Measurements from ENCODE around the gene IFNAR2.

The IFNAR2 gene

DNA sequence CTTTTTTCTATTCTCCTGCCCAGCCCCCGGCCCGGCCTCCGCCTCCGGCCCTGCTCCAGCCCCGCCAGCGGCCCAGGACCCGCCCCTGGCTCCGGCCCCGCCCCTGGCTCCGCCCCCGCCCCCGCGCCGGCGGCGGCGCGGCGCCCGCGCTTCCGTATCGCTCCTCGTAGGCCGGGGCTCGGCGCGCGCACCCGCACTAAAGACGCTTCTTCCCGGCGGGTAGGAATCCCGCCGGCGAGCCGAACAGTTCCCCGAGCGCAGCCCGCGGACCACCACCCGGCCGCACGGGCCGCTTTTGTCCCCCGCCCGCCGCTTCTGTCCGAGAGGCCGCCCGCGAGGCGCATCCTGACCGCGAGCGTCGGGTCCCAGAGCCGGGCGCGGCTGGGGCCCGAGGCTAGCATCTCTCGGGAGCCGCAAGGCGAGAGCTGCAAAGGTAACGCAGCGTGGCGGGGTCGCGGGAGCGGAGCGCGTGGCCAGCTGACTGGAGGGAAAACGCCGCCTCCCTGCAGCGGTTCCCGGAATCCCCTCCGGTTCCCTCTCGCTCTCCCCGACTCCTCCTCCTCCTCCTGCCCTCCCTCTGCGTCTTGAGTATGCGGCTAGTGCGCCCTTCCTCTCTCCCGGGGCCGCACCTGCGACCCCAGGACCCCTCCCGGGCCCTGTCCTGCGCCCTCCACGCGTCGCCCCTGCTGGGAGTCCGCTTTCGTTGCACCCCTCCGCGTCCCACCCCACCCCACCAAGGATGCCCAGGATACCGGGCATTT, at the start of gene IFNAR2:
TSS of gene IFNAR2 (plus strand) at position 155 of the 761 bp plus-strand sequence. CDS start 11,985 bp downstream, outside the sequence.
- DNase-seq (ENCODE audit: low read depth in 1 of 2, low spot score in 1 of 2): peak; percentile 45 to 69

DNA sequence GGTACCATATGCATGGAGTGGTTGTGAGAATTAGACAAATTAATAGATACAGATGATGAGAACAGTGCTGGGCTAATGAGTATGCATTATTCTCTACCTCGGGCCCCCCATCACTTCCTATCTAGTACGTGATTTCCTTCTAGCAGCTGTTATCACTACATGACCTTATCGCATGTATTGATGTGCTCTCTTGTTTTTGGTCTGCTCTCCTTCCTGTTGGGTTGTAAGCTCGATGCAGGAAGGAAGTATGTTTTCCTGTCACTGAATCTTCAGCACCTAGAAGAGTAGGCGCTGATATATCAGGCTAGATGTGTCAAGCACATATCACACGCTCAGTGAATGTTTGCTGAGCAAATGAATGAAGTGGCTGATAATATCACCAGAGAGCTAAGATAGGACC, 43.9 kb upstream of the IFNAR2 start:
- DNase-seq (ENCODE audit: low read depth in 1 of 2, low spot score in 1 of 2): no peak

DNA sequence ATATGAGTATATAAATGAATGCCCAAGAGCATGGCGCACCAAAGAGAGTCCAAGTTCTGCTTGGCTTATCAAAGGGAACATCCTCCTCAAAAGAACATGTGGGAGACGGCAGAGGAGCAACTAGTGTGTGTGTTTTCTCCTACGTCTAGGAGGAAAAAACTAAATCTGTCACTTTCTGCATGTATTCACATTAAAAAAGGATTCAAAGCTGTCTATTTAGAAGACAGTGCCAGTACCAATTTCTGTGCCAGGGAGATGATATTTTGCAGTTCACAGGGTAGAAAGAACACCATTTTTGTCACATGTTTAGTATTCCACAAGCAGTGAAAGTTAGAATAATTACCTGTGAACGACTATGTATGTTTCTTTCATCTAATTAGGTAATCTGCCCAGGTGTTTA, 42.5 kb upstream of the IFNAR2 start:
- no peak for DNase-seq (ENCODE audit: low read depth in 1 of 2, low spot score in 1 of 2)

DNA sequence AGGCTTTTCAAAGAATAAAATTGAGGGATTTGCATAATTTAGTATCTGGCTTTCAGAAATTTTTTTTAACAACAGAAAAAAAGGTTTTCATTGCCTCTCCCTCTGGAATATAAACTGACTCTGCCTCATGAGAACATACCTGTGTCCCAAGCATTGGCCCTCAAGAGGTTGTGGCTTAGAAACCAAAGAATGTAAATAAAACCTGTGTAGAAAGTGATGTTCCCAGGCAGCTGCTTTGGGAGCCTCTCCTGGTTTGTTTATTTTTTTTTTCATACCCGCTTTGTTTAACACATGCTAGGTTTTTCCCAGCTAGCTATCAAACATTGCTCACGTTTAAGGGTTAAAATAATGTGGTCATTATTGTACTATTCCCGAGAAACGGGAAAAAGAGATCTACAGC, 40.5 kb upstream of the IFNAR2 start:
- DNase-seq (ENCODE audit: low read depth in 1 of 2, low spot score in 1 of 2): no peak

DNA sequence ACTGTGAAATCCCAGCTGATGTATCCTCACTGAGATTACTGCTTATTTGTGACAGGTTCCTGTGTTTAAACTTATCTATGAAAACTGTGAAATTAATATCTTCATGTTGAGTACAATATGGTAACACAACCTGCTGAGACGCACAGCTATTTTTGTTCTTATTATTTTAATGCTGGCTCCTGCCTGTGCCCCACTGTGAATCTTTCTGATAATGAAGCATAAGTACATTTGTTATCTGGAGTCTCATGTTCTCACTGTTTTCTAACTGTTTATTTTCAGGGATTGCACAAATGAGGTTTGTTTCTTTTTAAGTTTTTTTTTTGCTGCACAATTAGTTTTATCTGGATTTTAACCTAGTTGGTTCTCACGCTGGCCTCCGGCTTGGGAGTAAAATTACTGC, 39.9 kb upstream of the IFNAR2 start:
- DNase-seq (ENCODE audit: low read depth in 1 of 2, low spot score in 1 of 2): no peak

DNA sequence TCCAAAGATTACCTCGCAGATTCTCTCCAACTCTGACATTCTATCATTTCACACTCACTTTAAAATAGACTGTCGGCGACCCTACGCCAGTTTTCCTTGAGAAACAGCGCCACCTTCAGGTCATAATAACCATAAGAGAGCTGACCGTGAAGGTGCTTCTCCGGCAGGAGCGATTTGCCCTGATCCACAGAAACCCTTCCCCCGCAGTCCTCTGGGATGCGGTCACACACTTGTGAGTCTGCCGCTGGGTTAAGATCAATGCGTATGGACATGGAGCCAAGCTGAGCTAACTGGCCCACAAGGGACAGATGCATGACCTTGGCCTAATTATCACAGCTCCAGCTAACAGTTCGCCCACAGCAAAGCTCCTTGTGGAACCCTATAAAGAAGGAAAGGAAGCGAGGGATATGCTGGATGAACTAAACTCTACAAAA, 32.8 kb upstream of the IFNAR2 start:
- DNase-seq (ENCODE audit: low read depth in 1 of 2, low spot score in 1 of 2): peak; percentile 15 to 25

DNA sequence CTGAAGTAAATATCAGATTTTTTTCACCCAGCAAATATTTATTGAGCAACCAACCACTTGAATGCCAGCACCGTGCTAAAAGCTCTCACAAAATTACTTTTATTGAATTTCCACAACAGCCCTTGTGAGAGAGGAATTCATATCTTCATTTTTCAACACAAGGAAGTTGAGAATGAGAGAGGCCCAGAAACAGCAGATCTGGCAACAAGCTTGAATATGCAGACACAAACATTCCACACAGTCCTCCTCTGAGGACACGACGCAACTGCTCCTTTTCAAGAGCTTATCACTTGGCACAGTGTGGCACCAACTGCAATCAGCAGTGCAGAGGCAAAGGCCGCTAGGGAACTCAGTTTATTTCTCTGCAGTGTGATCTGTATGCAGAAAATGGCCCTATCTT, 32.2 kb upstream of the IFNAR2 start:
- no peak for DNase-seq (ENCODE audit: low read depth in 1 of 2, low spot score in 1 of 2)

DNA sequence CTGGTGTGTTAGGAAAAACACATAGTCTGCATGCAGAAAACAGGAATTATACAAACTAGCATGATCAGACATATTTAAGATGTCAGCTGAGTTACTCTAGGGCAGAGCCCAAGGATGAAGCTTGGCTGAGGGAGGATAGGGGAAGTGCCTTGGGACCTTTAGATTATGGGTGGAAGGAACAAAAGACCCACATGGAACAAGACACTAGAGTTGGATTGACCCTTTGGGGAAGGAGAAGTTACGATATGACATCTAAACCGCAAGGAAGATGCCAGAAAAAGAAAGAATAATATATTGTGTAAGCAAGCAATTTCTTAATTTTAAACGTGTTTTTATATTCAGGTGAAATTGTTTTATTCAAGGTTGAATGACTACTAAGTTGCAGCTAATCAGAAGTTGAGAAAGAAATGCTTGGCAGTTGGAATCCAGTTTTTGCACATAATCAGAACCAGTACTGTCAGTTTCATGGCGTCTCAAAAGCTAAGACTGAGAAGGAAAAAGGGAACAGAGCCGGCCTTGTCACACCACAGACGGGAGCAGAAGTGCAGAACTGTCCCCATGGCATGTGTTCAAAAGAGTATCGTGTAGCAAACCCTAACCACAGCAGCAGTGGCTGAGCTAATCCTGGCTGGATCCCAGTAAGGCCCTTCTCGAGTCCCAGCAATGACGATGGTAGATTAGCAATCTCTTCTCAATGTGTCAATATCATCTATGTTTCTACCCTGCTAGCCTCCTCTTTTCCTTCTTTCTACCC, 31.2 kb upstream of the IFNAR2 start:
- no peak for DNase-seq (ENCODE audit: low read depth in 1 of 2, low spot score in 1 of 2)

DNA sequence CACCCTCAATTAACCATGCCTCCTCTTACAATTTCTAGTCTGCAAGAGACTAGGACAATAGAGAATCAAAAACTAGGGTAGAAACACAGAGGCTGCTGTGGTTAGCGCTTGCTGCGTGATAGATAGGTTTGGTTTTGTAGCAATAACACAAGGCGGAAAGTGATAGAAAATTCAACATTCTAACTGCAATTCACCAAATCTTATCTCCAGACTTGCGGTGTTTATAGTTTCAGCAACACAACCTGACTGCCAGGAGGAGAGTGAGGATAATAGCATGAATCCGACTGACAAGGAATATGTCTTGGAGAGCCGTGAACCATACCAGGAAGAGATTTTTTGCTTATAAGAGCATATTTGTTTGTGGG, 30.7 kb upstream of the IFNAR2 start:
- DNase-seq (ENCODE audit: low read depth in 1 of 2, low spot score in 1 of 2): no peak

DNA sequence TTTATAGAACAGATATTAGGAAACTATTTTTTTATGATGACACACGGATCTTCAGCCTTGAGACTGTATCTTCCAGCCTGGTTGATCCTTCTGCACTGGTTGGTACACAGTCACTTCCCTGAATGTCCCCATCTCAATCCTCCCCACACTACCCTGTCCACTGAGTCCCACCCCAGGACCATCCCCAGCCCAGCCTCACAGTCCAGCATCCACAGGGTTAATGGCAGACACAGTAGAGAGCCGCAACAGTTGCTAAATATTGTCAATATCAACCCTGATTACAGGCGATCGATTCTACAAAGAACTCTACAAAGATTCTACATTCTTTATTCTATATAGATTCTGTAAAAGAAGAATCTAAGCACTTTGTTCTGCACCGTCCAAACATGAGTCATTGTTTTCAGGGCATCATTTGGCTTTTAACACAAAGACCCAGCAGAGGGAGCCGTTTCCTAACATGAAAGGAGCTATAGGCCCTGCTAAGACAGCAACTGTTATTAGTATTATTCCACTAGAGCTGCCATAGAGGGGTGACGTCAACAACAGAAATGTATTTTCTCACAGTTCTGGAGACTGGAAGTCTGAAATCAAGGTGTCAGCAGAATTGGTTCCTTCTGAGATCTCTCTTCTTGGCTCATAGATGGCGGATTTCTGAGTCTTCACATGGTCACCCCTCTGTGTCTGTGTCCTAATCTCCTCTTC, 30.1 kb upstream of the IFNAR2 start:
- peak; percentile 41 to 63 for DNase-seq (ENCODE audit: low read depth in 1 of 2, low spot score in 1 of 2)

DNA sequence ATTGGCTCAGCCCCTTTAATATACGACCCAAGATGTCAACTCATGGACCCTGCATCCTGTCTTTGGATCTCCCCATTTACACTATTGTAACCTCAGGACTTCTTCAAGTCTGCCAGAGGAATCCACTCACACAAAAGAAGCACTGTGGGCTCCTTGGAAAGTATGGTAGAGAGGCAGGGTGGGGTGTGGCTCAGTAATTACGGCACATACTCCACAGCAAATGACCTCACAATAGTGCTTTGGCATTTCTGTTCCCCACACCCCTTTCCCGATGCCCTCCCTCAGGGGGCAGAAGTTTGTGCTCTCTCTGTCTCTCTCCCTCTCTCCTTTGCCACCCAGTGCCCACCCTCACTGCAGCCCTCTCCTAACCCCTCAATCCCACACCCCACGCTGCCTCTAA, 27.8 kb upstream of the IFNAR2 start:
- no peak for DNase-seq (ENCODE audit: low read depth in 1 of 2, low spot score in 1 of 2)

DNA sequence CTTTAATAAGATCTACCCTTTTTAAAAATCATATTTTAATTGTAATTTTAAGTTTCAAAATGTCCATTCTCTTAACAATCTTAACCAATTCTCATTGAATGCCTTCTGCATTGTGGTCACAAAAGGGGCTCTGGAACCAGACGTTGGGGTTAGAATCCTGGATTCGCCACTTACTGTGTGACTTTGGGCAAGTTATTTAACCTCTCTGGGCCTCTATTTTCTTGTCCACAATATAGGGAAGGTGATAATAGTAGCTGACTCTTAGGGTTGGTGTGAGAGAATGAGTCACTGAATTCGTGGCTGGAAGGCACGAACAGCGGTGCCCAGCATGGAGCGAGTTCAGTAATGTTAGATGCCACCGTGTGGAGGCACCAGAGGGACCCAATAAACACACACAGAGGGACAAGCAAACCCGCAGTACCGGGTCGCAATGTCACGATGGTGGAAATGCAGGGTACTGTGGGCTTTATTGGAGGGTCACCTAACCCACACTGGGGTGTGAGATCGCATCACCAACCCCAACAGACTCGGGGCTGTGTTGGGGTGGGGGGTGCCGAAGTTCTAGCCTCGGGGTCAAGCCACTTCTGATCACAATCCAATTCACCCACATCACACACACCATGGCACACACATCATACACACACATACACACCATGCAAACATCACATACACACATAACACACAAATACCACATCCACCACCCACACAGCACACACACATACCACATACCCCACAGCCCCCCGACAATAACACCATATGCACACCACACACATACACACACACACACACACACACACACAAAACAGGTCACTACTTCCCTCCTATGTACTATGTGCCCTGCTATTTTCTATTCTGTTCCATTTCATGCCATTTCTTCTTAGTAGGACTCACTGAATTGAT, 27.0 kb upstream of the IFNAR2 start:
- no peak for DNase-seq (ENCODE audit: low read depth in 1 of 2, low spot score in 1 of 2)

DNA sequence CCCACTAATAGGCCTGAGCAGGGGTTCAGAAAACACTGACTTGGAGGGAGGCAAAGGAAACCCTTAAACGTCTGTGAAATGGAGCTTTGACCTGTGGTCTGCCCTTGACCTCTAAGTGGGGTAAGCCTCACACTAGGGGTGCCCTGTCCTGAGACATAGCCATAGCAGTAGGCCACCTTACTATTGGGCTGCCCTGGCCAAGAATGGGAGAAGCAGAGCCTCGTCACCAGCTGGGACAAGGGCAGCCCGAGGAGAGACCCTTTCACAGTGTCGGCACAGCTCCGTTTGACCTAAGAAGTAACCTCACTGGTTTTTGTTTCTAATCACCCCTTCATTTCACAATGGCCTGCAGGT, 26.4 kb upstream of the IFNAR2 start:
- no peak for DNase-seq (ENCODE audit: low read depth in 1 of 2, low spot score in 1 of 2)

DNA sequence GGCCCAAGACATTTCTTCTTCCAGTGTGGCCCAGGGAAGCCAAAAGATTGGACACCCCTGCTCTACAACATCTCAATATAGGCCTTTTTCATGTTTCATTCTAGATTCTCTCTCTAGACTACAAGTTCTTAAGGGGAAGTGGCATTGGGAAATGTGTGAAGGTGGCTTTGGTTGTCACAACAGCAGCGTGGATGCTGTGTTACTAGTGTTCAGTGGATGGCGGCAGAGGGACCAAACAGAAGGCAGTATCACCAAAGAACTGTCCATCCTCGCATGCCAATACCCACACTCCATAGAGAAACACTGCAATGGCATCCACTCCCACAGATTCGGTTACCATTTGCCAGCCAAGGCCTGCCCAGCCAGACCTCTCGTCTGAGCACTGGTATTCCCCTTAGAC, 24.3 kb upstream of the IFNAR2 start:
- no peak for DNase-seq (ENCODE audit: low read depth in 1 of 2, low spot score in 1 of 2)

DNA sequence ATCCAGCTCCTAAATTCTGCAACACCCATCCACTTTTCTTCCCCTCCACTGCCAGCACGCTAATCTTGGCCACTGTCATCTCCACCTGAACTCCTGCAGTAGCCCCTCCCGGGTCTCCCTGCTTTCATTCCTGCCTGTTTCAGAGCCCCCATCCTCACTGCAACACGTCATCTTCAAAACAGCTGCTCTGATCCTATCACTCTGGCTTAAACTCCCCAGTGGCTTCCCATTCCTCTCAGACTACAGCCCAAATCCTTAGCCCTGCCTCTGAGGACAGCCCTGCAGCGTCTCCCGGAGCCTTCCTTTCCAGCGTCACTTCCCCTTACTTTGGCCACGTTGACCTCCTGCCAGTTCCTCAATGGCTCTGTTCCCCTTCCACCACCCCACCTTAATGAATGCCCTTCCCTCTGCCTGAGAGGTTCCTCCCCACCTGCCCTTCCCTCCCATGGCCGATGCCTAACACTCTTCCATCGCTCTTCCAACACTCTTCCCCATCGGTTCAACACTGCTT, 22.9 kb upstream of the IFNAR2 start:
- DNase-seq (ENCODE audit: low read depth in 1 of 2, low spot score in 1 of 2): no peak

DNA sequence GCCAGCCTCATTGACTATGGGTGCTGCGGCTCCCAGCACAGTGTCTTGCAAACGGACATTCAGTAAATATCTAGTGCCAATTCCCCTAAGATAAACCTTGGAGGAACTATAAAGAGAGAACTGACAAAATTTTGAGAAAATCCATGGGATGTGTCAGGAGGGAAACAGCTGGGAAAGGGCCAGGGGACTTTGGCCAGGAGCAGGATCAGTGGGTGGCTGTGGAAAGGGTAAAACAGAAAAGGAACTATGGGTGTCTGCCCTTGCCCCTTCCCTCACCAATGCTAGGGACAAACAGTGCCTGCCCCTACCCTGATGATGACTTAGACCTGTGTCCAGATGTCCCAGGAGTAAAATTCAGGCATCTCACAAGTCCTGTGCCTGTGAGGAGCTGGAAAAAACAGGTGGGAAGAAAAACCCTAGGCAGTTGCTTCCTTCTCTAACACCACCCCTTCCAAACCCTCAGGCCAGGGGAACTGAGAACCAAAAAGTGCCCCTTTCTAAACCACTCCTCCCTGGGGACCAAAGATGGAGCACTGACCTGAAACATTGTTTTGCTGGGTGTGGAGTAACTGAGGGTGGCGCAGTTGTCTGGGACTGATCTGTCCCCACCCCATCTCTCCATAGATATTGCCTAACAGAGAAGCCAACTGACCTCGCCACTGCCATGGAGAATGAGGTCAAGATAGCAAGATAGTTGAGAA, 22.1 kb upstream of the IFNAR2 start:
- DNase-seq (ENCODE audit: low read depth in 1 of 2, low spot score in 1 of 2): no peak

DNA sequence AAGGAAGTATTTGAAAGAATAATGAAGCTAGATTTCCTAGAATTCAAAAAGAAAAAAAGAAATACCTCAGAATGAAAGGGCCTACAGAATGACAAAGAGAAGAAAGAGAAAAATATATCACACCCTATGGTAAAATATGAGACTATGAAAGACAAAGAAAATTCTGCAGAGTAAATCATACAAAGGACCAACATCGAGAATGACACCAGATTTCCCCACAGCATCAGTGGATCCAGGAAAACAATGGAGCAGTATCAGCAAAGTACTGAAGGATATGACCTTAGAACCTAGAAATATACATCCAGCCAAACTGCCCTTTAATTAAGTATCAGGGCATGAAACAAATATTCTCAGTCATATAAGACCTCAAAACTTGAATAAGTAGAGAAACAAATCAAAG, 21.2 kb upstream of the IFNAR2 start:
- no peak for DNase-seq (ENCODE audit: low read depth in 1 of 2, low spot score in 1 of 2)

DNA sequence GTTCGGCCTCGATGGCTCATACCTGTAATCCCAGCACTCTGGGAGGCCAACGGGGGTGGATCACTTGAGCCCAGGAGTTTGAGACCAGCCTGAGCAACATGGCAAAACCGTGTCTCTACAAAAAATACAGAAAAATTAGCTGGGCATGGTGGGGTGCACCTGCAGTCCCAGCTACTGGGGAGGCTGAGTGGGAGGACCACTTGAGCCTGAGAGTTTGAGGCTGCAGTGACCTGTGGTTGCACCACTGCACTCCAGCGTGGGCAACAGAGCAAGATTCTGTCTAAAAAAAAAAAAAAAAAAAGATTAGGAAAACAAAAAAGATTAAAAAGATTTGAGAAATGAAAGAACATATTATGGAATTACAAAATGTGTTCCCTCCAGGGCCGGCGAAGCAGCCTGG, 18.4 kb upstream of the IFNAR2 start:
- DNase-seq (ENCODE audit: low read depth in 1 of 2, low spot score in 1 of 2): no peak

DNA sequence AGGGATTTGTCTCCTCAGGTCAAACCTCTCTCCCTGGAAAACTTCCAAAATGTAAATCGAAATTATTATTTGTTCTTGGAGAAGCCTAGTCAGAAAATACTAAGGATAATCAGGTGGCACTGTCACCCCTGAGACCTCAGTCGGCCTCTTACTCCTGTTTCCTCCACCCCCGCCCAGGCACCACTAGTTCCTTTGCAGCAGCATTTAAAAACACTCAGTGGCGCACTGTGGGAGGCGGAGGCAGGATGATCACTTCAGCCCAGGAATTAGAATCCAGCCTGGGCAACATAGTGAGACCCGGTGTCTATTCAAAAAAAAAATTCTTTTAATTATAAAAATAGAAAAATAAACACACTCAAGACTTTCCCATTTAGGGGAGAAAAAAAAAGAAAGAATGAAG, 18.0 kb upstream of the IFNAR2 start:
- DNase-seq (ENCODE audit: low read depth in 1 of 2, low spot score in 1 of 2): no peak

DNA sequence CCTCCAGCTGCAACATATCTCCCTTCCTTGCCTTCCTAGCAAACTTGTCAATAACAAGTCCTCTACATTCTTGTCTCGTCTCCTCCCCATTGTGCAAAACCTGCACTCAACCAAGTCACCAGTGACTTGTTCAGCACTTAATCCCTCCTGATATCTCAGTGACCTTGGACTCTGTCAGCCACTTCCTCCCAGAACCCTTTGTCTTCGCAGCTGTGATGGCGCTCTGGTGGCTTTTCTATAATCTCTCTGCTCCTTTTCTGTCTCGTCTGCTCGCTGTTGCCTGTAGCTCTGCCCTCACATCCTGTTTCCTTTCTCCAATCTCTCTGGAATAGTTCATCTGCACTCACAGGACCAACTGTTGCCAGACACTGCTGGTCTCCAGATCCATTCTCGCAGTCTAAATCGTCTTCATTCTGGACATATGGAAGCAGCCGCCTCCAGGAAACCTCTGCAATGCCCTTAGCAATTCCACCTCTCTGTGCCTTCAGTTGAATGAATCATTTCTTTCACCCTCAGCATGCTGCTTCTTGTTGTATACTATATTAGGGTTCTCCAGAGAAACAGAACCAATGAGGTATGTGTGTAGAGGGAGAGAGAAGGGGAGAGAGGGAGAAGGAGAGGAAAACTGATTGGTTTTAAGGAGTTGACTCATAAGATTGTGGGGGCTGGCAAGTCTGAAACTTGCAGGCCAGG, 17.4 kb upstream of the IFNAR2 start:
- DNase-seq (ENCODE audit: low read depth in 1 of 2, low spot score in 1 of 2): no peak
